H1 (cell line): Measurements from ENCODE around the gene IGSF23. TPM values are rescaled to one million over a fixed set of nuclear protein-coding genes. Genes with fewer than 3 reads are reported as not detected.

ENCODE experiments used
- CTCF ChIA-PET: fragments of 300-600 bp; sonication (Branson Sonifier 250); formaldehyde crosslinking; loops from one replicate; lab custom pipeline; 2021; ENCODE audit not compliant: partially characterized antibody; lab: Charles Lee
- POLR2A ChIA-PET: fragments of 300-600 bp; sonication (Branson Sonifier 250); formaldehyde crosslinking; loops from one replicate; lab custom pipeline; 2021; ENCODE audit warnings: inconsistent platforms; ENCODE audit not compliant: partially characterized antibody; lab: Charles Lee
- DNase-seq, 2 experiments: peaks; one replicate each; pipeline versions ENCODE4 v3.0.0 to v3.0.0-alpha.2; 2010 to 2022; ENCODE audit warnings: low spot score in 2 of 2, low read depth in 1 of 2, mixed read lengths in 1 of 2
- FAIRE-seq: peaks from 2 replicates; lab custom pipeline; 2011; peaks lifted over from hg19 to GRCh38; lab: Jason Lieb, UNC
- H2AFZ ChIP-seq: 2 replicates; pipeline ENCODE4 v1.8.1; 2012; ENCODE audit warnings: low read length, inconsistent platforms
- H2AK5ac ChIP-seq: 2 replicates; pipeline ENCODE4 v1.6.1; 2013; ENCODE audit warnings: low read depth, low read length
- H2BK120ac ChIP-seq: replicated peaks from 2 replicates; pipeline ENCODE3; 2013; ENCODE audit warnings: low read depth, low read length, inconsistent platforms
- H2BK12ac ChIP-seq: 2 replicates; pipeline ENCODE4 v1.6.1; 2013; ENCODE audit warnings: low read depth, low read length
- H2BK15ac ChIP-seq: 2 replicates; pipeline ENCODE4 v1.6.1; 2013; ENCODE audit warnings: low read length
- H2BK20ac ChIP-seq: 2 replicates; pipeline ENCODE4 v1.6.1; 2013; ENCODE audit warnings: low read length
- H2BK5ac ChIP-seq: 2 replicates; pipeline ENCODE4 v1.6.1; 2013; ENCODE audit warnings: low read depth, low read length
- H3K14ac ChIP-seq: 2 replicates; pipeline ENCODE4 v1.6.1; 2013; ENCODE audit warnings: inconsistent platforms; ENCODE audit not compliant: insufficient read length
- H3K18ac ChIP-seq: 2 replicates; pipeline ENCODE4 v1.6.1; 2013; ENCODE audit warnings: low read length; ENCODE audit errors: extremely low read depth
- H3K23ac ChIP-seq: 2 replicates; pipeline ENCODE4 v1.6.1; 2013; ENCODE audit warnings: inconsistent platforms; ENCODE audit not compliant: insufficient read length
- H3K23me2 ChIP-seq: 2 replicates; pipeline ENCODE4 v1.6.1; 2013; ENCODE audit warnings: low read depth, low read length
- H3K27ac ChIP-seq: 2 replicates; pipeline ENCODE4 v1.6.1; 2011; ENCODE audit warnings: low read depth, low read length, inconsistent platforms
- H3K27me3 ChIP-seq, 4 experiments: replicated peaks in 1 of 4; 1 replicate in 1 of 4; 2 replicates in 3 of 4; pipeline versions ENCODE4 v1.6.1 to v1.8.1; 2011 to 2013; ENCODE audit warnings: low read length in 3 of 4, mild to moderate bottlenecking in 3 of 4, inconsistent platforms in 2 of 4, mixed read lengths in 2 of 4, moderate library complexity in 1 of 4; ENCODE audit not compliant: control insufficient read depth in 3 of 4, insufficient read depth in 3 of 4; ENCODE audit errors: extremely low read depth in 1 of 4
- H3K36me3 ChIP-seq, 4 experiments: 2 replicates each; pipeline versions ENCODE4 v1.6.1 to v1.8.1; 2011 to 2013; ENCODE audit warnings: mild to moderate bottlenecking in 4 of 4, low read length in 3 of 4, moderate library complexity in 2 of 4, control low read depth in 1 of 4, inconsistent platforms in 1 of 4; ENCODE audit not compliant: insufficient read depth in 4 of 4, control insufficient read depth in 2 of 4
- H3K4ac ChIP-seq: replicated peaks from 2 replicates; pipeline ENCODE3; 2013; ENCODE audit warnings: low read length, low read depth, mixed read lengths, inconsistent platforms; ENCODE audit not compliant: insufficient read length
- H3K4me1 ChIP-seq, 4 experiments: replicated peaks in 1 of 4; 1 replicate in 1 of 4; 2 replicates in 3 of 4; pipeline versions ENCODE4 v1.6.1 to v1.8.1; 2011 to 2013; ENCODE audit warnings: low read length in 3 of 4, inconsistent platforms in 2 of 4, mixed read lengths in 1 of 4; ENCODE audit not compliant: insufficient read depth in 4 of 4, control insufficient read depth in 3 of 4
- H3K4me2 ChIP-seq, 2 experiments: 2 replicates each; pipeline versions ENCODE4 v1.6.1 to v1.8.1; 2011 to 2013; ENCODE audit warnings: low read depth in 2 of 2, low read length in 2 of 2, control low read depth in 1 of 2, inconsistent platforms in 1 of 2, mild to moderate bottlenecking in 1 of 2; ENCODE audit not compliant: insufficient read depth in 1 of 2
- H3K4me3 ChIP-seq, 4 experiments: fragments of 200-600, 300-600 bp in 1 of 4; sonication (generic), shearing (Covaris generic), sonication (Bioruptor Twin) in 1 of 4; 2 replicates each; pipeline versions ENCODE4 v1.5.1 to v1.8.1; 2011 to 2016; ENCODE audit warnings: low read length in 4 of 4, low read depth in 3 of 4, control low read depth in 2 of 4, inconsistent platforms in 2 of 4, mild to moderate bottlenecking in 2 of 4, mixed read lengths in 1 of 4, moderate library complexity in 1 of 4; ENCODE audit not compliant: insufficient read depth in 2 of 4; ENCODE audit errors: extremely low read depth in 1 of 4
- H3K56ac ChIP-seq: replicated peaks from 2 replicates; pipeline ENCODE3; 2013; ENCODE audit warnings: low read depth, mild to moderate bottlenecking, mixed read lengths, low read length, inconsistent platforms; ENCODE audit not compliant: insufficient read length
- H3K79me1 ChIP-seq: 2 replicates; pipeline ENCODE4 v1.6.1; 2013; ENCODE audit warnings: low read depth, low read length, control low read depth
- H3K79me2 ChIP-seq, 2 experiments: 2 replicates each; pipeline versions ENCODE4 v1.6.1 to v1.8.1; 2012 to 2013; ENCODE audit warnings: low read length in 2 of 2, mild to moderate bottlenecking in 2 of 2, inconsistent platforms in 1 of 2; ENCODE audit not compliant: insufficient read depth in 2 of 2, control insufficient read depth in 1 of 2
- H3K9ac ChIP-seq, 4 experiments: replicated peaks in 1 of 4; 1 replicate in 1 of 4; 2 replicates in 3 of 4; pipeline versions ENCODE4 v1.6.1 to v1.8.1; 2011 to 2013; ENCODE audit warnings: low read depth in 3 of 4, low read length in 3 of 4, control low read depth in 2 of 4, mild to moderate bottlenecking in 2 of 4, moderate library complexity in 2 of 4, inconsistent platforms in 1 of 4; ENCODE audit errors: extremely low read depth in 1 of 4
- H3K9me3 ChIP-seq, 2 experiments: 2 replicates each; pipeline versions ENCODE4 v1.6.1 to v1.8.1; 2012 to 2013; ENCODE audit warnings: mild to moderate bottlenecking in 2 of 2, moderate library complexity in 2 of 2, control low read depth in 1 of 2, inconsistent platforms in 1 of 2, low read depth in 1 of 2, low read length in 1 of 2, mixed read lengths in 1 of 2; ENCODE audit not compliant: insufficient read depth in 2 of 2
- H4K20me1 ChIP-seq, 2 experiments: replicated peaks in 1 of 2; 2 replicates each; pipeline versions ENCODE3 to v1.8.1; 2011 to 2013; ENCODE audit warnings: inconsistent platforms in 2 of 2, low read length in 2 of 2, mild to moderate bottlenecking in 1 of 2; ENCODE audit not compliant: insufficient read depth in 2 of 2, control insufficient read depth in 1 of 2
- H4K5ac ChIP-seq: 2 replicates; pipeline ENCODE4 v1.6.1; 2013; ENCODE audit warnings: low read length, low read depth, mixed read lengths, inconsistent platforms; ENCODE audit not compliant: insufficient read length
- H4K8ac ChIP-seq: 2 replicates; pipeline ENCODE4 v1.8.0; 2013; ENCODE audit warnings: mild to moderate bottlenecking, moderate library complexity, low read length, inconsistent platforms; ENCODE audit not compliant: insufficient read depth; ENCODE audit errors: extremely low read depth
- H4K91ac ChIP-seq: replicated peaks from 2 replicates; pipeline ENCODE3; 2013; ENCODE audit warnings: low read length, mixed read lengths, inconsistent platforms; ENCODE audit not compliant: insufficient read length
- CHD1 ChIP-seq: IDR thresholded peaks from 2 replicates; pipeline ENCODE4 v1.6.1; 2012; ENCODE audit warnings: low read depth, low read length, improper control_type of control experiment
- EP300 ChIP-seq, 2 experiments: IDR thresholded peaks; 1 replicate in 1 of 2; 2 replicates in 1 of 2; pipeline ENCODE4 v1.6.1; 2011 to 2012; ENCODE audit warnings: low read depth in 2 of 2, low read length in 2 of 2, mild to moderate bottlenecking in 2 of 2, borderline replicate concordance in 1 of 2, inconsistent platforms in 1 of 2, moderate library complexity in 1 of 2
- FOSL1 ChIP-seq: IDR thresholded peaks from 2 replicates; pipeline ENCODE4 v1.6.1; 2011; ENCODE audit warnings: mild to moderate bottlenecking, low read depth, low read length, moderate library complexity; ENCODE audit not compliant: insufficient read depth
- GABPA ChIP-seq: IDR thresholded peaks from 2 replicates; pipeline ENCODE4 v1.6.1; 2011; ENCODE audit warnings: mild to moderate bottlenecking, low read length, moderate library complexity, borderline replicate concordance; ENCODE audit not compliant: insufficient read depth
- GTF2F1 ChIP-seq: IDR thresholded peaks from 2 replicates; pipeline ENCODE4 v1.6.1; 2012; ENCODE audit warnings: low read depth, low read length, improper control_type of control experiment, borderline replicate concordance
- POU5F1 ChIP-seq: IDR thresholded peaks from 2 replicates; pipeline ENCODE4 v1.6.1; 2011; ENCODE audit warnings: low read depth, mild to moderate bottlenecking, low read length, moderate library complexity
- SP2 ChIP-seq: IDR thresholded peaks from 2 replicates; pipeline ENCODE4 v1.6.1; 2012; ENCODE audit warnings: mild to moderate bottlenecking, low read length, inconsistent platforms
- SRF ChIP-seq: IDR thresholded peaks from 2 replicates; pipeline ENCODE4 v1.6.1; 2011; ENCODE audit warnings: mild to moderate bottlenecking, low read depth, low read length, moderate library complexity
- TAF7 ChIP-seq: optimal IDR thresholded peaks from 2 replicates; pipeline ENCODE3; 2011; ENCODE audit warnings: low read depth, mild to moderate bottlenecking, inconsistent platforms, low read length, moderate library complexity, borderline replicate concordance
- USF2 ChIP-seq: IDR thresholded peaks from 2 replicates; pipeline ENCODE4 v1.6.1; 2011; ENCODE audit warnings: low read length, improper control_type of control experiment
- WGBS, 2 experiments: shearing (Covaris generic) in 1 of 2; methylation state at CpG; one replicate each; pipeline versions ENCODE4 v1.1.6 to v1.1.7; 2013 to 2015; ENCODE audit warnings: low lambda C conversion rate in 2 of 2, mixed read lengths in 2 of 2, inconsistent platforms in 1 of 2, low coverage in 1 of 2, missing lambda C conversion rate in 1 of 2; ENCODE audit not compliant: insufficient replicate concordance in 2 of 2, insufficient coverage in 1 of 2, insufficient read length in 1 of 2; ENCODE audit errors: extremely low coverage in 1 of 2, missing lambda C conversion rate in 1 of 2; 5-methylcytosine and 5-hydroxymethylcytosine counted together
- polyA plus RNA-seq, 7 experiments: library from polyadenylated mRNA; depleted of rRNA in 3 of 7; stranded (reverse) in 5 of 7; unstranded in 2 of 7; fragments of >200 nt in 5 of 7; fragments of 200-250 nt in 2 of 7; gene quantifications; 1 replicate in 5 of 7; 2 replicates in 1 of 7; 4 replicates in 1 of 7; pipeline versions ENCODE4 v1.2.1 to v1.2.3, GENCODE V29; 2011 to 2013; ENCODE audit warnings: missing spikeins in 2 of 7, mixed read lengths in 2 of 7
- total RNA-seq: library from RNA; stranded (reverse); fragmentation: NEBNext Ultra II Directional; extraction: Animal tissue kit (Norgen Biotek cat#: 25700); gene quantifications from 2 replicates; pipeline ENCODE4 v1.2.1, GENCODE V29; 2021

Gene IGSF23
- total and polyA plus RNA-seq, 2 of the 8 experiments (the other 6 are each of a cell fraction or from before 2014, with no cell fraction given), result not detected

- no peaks in the 10 kb centered on the region for H3K36me3 ChIP-seq
- H2BK120ac ChIP-seq, result no peak overlapping the region
- no peak overlapping the region for H3K4ac ChIP-seq
- no peak for TF ChIP-seq GABPA
- TF ChIP-seq POU5F1, result no peak
- TF ChIP-seq SRF, result no peak
- TF ChIP-seq SP2, result no peak
- no peak for TF ChIP-seq GTF2F1
- TF ChIP-seq CHD1, result no peak
- no peak for TF ChIP-seq TAF7
- TF ChIP-seq EP300 (IDR thresholded peaks at IDR 0.05; ENCODE audit: borderline replicate concordance in 1 of 2, low read depth in 2 of 2, low read length in 2 of 2), result no peak
- no peak for TF ChIP-seq FOSL1
- TF ChIP-seq USF2, result no peak
- H3K27me3 ChIP-seq, result no peaks in the 10 kb centered on the region; a peak in 1 of 7 replicates
- H3K9me3 ChIP-seq, result no peaks in the 10 kb centered on the region
- H3K56ac ChIP-seq, result no peak overlapping the region
- no peaks in the 10 kb centered on the region for H4K20me1 ChIP-seq
- H3K9ac ChIP-seq, result no peak overlapping the region
- H2AK5ac ChIP-seq, result no peak overlapping the region
- H2BK5ac ChIP-seq, result no peak overlapping the region
- H3K14ac ChIP-seq, result no peak overlapping the region
- H3K23me2 ChIP-seq, result no peaks in the 10 kb centered on the region
- H3K4me1 ChIP-seq, result no peaks in the 10 kb centered on the region
- no peak overlapping the region for H3K4me2 ChIP-seq
- ChIA-PET POLR2A (no interaction called here), CTCF (interaction anchor here (1.1 to 5.4 kb wide), 4 partner anchors 16 to 96 kb away, joined by 3 to 29 read pairs (median 12); no protein-coding TSS in a partner anchor)
- H4K91ac ChIP-seq, result no peak overlapping the region
- no peak overlapping the region for H3K23ac ChIP-seq
- H3K4me3 ChIP-seq, result no peak overlapping the region
- no peak overlapping the region for H2BK20ac ChIP-seq
- 100% methylated on average over 3 of the region's 4 CpGs; no CpG with 5 or more reads in 1 of the 2 experiments for WGBS, 2 experiments
- H3K27ac ChIP-seq, result no peak overlapping the region
- no peak overlapping the region for H2BK15ac ChIP-seq
- no peak overlapping the region for H4K8ac ChIP-seq
- H3K18ac ChIP-seq, result no peak overlapping the region
- H2BK12ac ChIP-seq, result no peak overlapping the region
- DNase-seq (no peak), FAIRE-seq (no peak)
- H3K79me2 ChIP-seq, result no peaks in the 10 kb centered on the region
- H4K5ac ChIP-seq, result no peak overlapping the region
- H2AFZ ChIP-seq, result no peak overlapping the region
- H3K79me1 ChIP-seq, result no peaks in the 10 kb centered on the region
Observed at GRCh38 chr19:44627631-44628030, 14.3 kb downstream of the IGSF23 start.
